ENCODE measurements around the gene DENND11. TPM values are rescaled to one million over a fixed set of nuclear protein-coding genes. Genes with fewer than 3 reads are reported as not detected.

The DENND11 gene
- total and polyA plus RNA-seq, 7 donors, result 6.0 to 17.1 (median 14.3) TPM

- H3K36me3 ChIP-seq, result peaks cover 0 to 43% (median 5%) of the 10 kb centered on the region in 4 donors
- no peaks in the 10 kb centered on the region for H3K9me3 ChIP-seq
- peaks cover 0 to 14% (median 7%) of the 10 kb centered on the region in 4 donors for H3K4me1 ChIP-seq
- WGBS, 2 donors, result 33 to 39% methylated on average over 3 of the region's 3 CpGs
- TF ChIP-seq CTCF (IDR thresholded peaks at IDR 0.05) (peak in 3 of 4 experiments; percentile 43 to 55 (median 44)), POLR2A (IDR thresholded peaks at IDR 0.05) (no peak)
- no peak overlapping the region for H3K27ac ChIP-seq
- H3K27me3 ChIP-seq, result no peaks in the 10 kb centered on the region
- intact Hi-C loops (cut with DNase I), result loop anchor here (5.0 kb wide), 1 partner anchor 842 kb away; no protein-coding TSS in a partner anchor
- no peak overlapping the region for H3K4me3 ChIP-seq
- DNase-seq, result no peak
Observed at GRCh38 chr7:141654551-141654950, 47.4 kb downstream of the DENND11 start.

- TF ChIP-seq POLR2AphosphoS5 (IDR thresholded peaks at IDR 0.05), result no peak
- no peak for TF ChIP-seq POLR2A (IDR thresholded peaks at IDR 0.05)
- no peak for TF ChIP-seq CTCF (IDR thresholded peaks at IDR 0.05)
- no peak for TF ChIP-seq EP300 (IDR thresholded peaks at IDR 0.05)
- Histone ChIP-seq H3K9me3 (no peaks in the 10 kb centered on the region), H3K4me1 (peaks cover 0 to 27% (median 20%) of the 10 kb centered on the region in 4 donors), H3K27ac (no peak overlapping the region), H3K36me3 (peaks cover 0 to 36% (median 3%) of the 10 kb centered on the region in 4 donors), H3K27me3 (no peaks in the 10 kb centered on the region), H3K4me3 (no peak overlapping the region)
- WGBS, 2 donors, result 73 to 81% methylated on average over 3 of the region's 3 CpGs
- intact Hi-C loops (cut with DNase I), result loop anchor here (5.0 kb wide), 1 partner anchor 840 kb away; no protein-coding TSS in a partner anchor
- no peak for DNase-seq
Observed at GRCh38 chr7:141652691-141653090, 49.3 kb downstream of the DENND11 start.

Small RNA genes within 50 kb of the gene (small RNA-seq; reads per million reads assigned to genes)
- gene RNU1-82P, result 0 reads per million in 3 donors

Other genes with a start within 250 kb of the DENND11 start
- 10 to 100 TPM; 15.5 to 21.3 (median 19.2) TPM for gene AGK, start 150.8 kb downstream of the DENND11 start, total RNA-seq
- gene AGK, start 150.8 kb downstream of the DENND11 start, polyA plus RNA-seq, result 10 to 100 TPM in 1 of 3 donors, 1 to 10 TPM in 2; 7.8 to 12.3 (median 9.2) TPM
- gene WEE2, start 6.2 kb upstream of the DENND11 start, total RNA-seq, result not detected
- gene WEE2, start 6.2 kb upstream of the DENND11 start, polyA plus RNA-seq, result under 1 TPM in 1 of 3 donors, not detected in 2; 0.20 TPM
- gene SSBP1, start 36.2 kb upstream of the DENND11 start, total RNA-seq, result 100 to 1,000 TPM in 3 of 4 donors, 10 to 100 TPM in 1; 77.0 to 137 (median 121) TPM
- 100 to 1,000 TPM; 174 to 205 (median 190) TPM for gene SSBP1, start 36.2 kb upstream of the DENND11 start, polyA plus RNA-seq
- 1 to 10 TPM in 2 of 4 donors, under 1 TPM in 2; 0.66 to 3.8 (median 1.3) TPM for gene TAS2R3, start 61.9 kb upstream of the DENND11 start, total RNA-seq
- under 1 TPM in 1 of 3 donors, not detected in 2; 0.71 TPM for gene TAS2R3, start 61.9 kb upstream of the DENND11 start, polyA plus RNA-seq
- gene TAS2R4, start 74.5 kb upstream of the DENND11 start, total RNA-seq, result 1 to 10 TPM; 1.1 to 1.5 (median 1.4) TPM
- gene TAS2R4, start 74.5 kb upstream of the DENND11 start, polyA plus RNA-seq, result under 1 TPM in 1 of 3 donors, not detected in 2; 0.48 TPM
- gene TAS2R5, start 88.1 kb upstream of the DENND11 start, total RNA-seq, result 1 to 10 TPM in 3 of 4 donors, under 1 TPM in 1; 0.99 to 3.7 (median 2.1) TPM
- 1 to 10 TPM in 1 of 3 donors, not detected in 2; 1.3 TPM for gene TAS2R5, start 88.1 kb upstream of the DENND11 start, polyA plus RNA-seq
- not detected for gene PRSS37, start 139.3 kb upstream of the DENND11 start, total RNA-seq
- not detected for gene PRSS37, start 139.3 kb upstream of the DENND11 start, polyA plus RNA-seq
- not detected for gene OR9A4, start 214.2 kb upstream of the DENND11 start, total RNA-seq
- gene OR9A4, start 214.2 kb upstream of the DENND11 start, polyA plus RNA-seq, result not detected
- gene CLEC5A, start 244.8 kb upstream of the DENND11 start, total RNA-seq, result under 1 TPM in 2 of 4 donors, not detected in 2; 0.33 to 0.83 TPM
- gene CLEC5A, start 244.8 kb upstream of the DENND11 start, polyA plus RNA-seq, result 1 to 10 TPM in 1 of 3 donors, under 1 TPM in 2; 0.03 to 1.8 (median 0.60) TPM